ENCODE results near the gene TAF11.

TAF11 gene

GRCh38 chr6:34919651-34920050, 31.8 kb upstream of the TAF11 start:
- H3K27me3 ChIP-seq (ENCODE audit: control insufficient read depth, insufficient read depth, low read length): no peaks in the 10 kb centered on the region
- no peaks in the 10 kb centered on the region for H3K9me3 ChIP-seq (ENCODE audit: control insufficient read depth, low read depth, low read length)
- no peaks in the 10 kb centered on the region for H3K36me3 ChIP-seq (ENCODE audit: control insufficient read depth, low read depth, low read length)
- peaks cover 4% of the 10 kb centered on the region for H3K4me1 ChIP-seq (ENCODE audit: control insufficient read depth, low read depth, low read length)
- no peak overlapping the region for H3K9ac ChIP-seq (ENCODE audit: low read length)
- H3K27ac ChIP-seq (ENCODE audit: low read length): no peak overlapping the region
- no peak overlapping the region for H3K4me3 ChIP-seq (ENCODE audit: low read length)

- no peaks in the 10 kb centered on the region for H3K4me1 ChIP-seq (ENCODE audit: control insufficient read depth, low read depth, low read length)
- no peak overlapping the region for H3K27ac ChIP-seq (ENCODE audit: low read length)
- H3K36me3 ChIP-seq (ENCODE audit: control insufficient read depth, low read depth, low read length): no peaks in the 10 kb centered on the region
- H3K9ac ChIP-seq (ENCODE audit: low read length): no peak overlapping the region
- no peak overlapping the region for H3K4me3 ChIP-seq (ENCODE audit: low read length)
- H3K27me3 ChIP-seq (ENCODE audit: control insufficient read depth, insufficient read depth, low read length): no peaks in the 10 kb centered on the region
- H3K9me3 ChIP-seq (ENCODE audit: control insufficient read depth, low read depth, low read length): no peaks in the 10 kb centered on the region
Measured at GRCh38 chr6:34917626-34918285, 29.9 kb upstream of the TAF11 start.

- Histone ChIP-seq H3K36me3 (ENCODE audit: control insufficient read depth, low read depth, low read length) (no peaks in the 10 kb centered on the region), H3K9ac (ENCODE audit: low read length) (no peak overlapping the region), H3K27ac (ENCODE audit: low read length) (no peak overlapping the region), H3K9me3 (ENCODE audit: control insufficient read depth, low read depth, low read length) (no peaks in the 10 kb centered on the region), H3K4me3 (ENCODE audit: low read length) (no peak overlapping the region), H3K4me1 (ENCODE audit: control insufficient read depth, low read depth, low read length) (no peaks in the 10 kb centered on the region), H3K27me3 (ENCODE audit: control insufficient read depth, insufficient read depth, low read length) (no peaks in the 10 kb centered on the region)
Measured at GRCh38 chr6:34916348-34916967, 28.6 kb upstream of the TAF11 start.

- H3K9ac ChIP-seq (ENCODE audit: low read length): no peak overlapping the region
- no peak overlapping the region for H3K4me3 ChIP-seq (ENCODE audit: low read length)
- no peaks in the 10 kb centered on the region for H3K27me3 ChIP-seq (ENCODE audit: control insufficient read depth, insufficient read depth, low read length)
- H3K9me3 ChIP-seq (ENCODE audit: control insufficient read depth, low read depth, low read length): no peaks in the 10 kb centered on the region
- peaks cover 4% of the 10 kb centered on the region for H3K4me1 ChIP-seq (ENCODE audit: control insufficient read depth, low read depth, low read length)
- H3K27ac ChIP-seq (ENCODE audit: low read length): no peak overlapping the region
- H3K36me3 ChIP-seq (ENCODE audit: control insufficient read depth, low read depth, low read length): no peaks in the 10 kb centered on the region
Measured at GRCh38 chr6:34914358-34914757, 26.5 kb upstream of the TAF11 start.

- H3K27ac ChIP-seq (ENCODE audit: low read length): no peak overlapping the region
- no peak overlapping the region for H3K9ac ChIP-seq (ENCODE audit: low read length)
- H3K36me3 ChIP-seq (ENCODE audit: control insufficient read depth, low read depth, low read length): no peaks in the 10 kb centered on the region
- no peak overlapping the region for H3K4me3 ChIP-seq (ENCODE audit: low read length)
- no peaks in the 10 kb centered on the region for H3K9me3 ChIP-seq (ENCODE audit: control insufficient read depth, low read depth, low read length)
- H3K27me3 ChIP-seq (ENCODE audit: control insufficient read depth, insufficient read depth, low read length): no peaks in the 10 kb centered on the region
- H3K4me1 ChIP-seq (ENCODE audit: control insufficient read depth, low read depth, low read length): peaks cover 4% of the 10 kb centered on the region
Measured at GRCh38 chr6:34912715-34913464, 25.0 kb upstream of the TAF11 start.

GRCh38 chr6:34911822-34912221, 24.0 kb upstream of the TAF11 start:
- Histone ChIP-seq H3K9ac (ENCODE audit: low read length) (no peak overlapping the region), H3K36me3 (ENCODE audit: control insufficient read depth, low read depth, low read length) (no peaks in the 10 kb centered on the region), H3K27ac (ENCODE audit: low read length) (no peak overlapping the region), H3K4me1 (ENCODE audit: control insufficient read depth, low read depth, low read length) (peaks cover 4% of the 10 kb centered on the region), H3K9me3 (ENCODE audit: control insufficient read depth, low read depth, low read length) (no peaks in the 10 kb centered on the region), H3K27me3 (ENCODE audit: control insufficient read depth, insufficient read depth, low read length) (no peaks in the 10 kb centered on the region), H3K4me3 (ENCODE audit: low read length) (no peak overlapping the region)

- Histone ChIP-seq H3K27me3 (ENCODE audit: control insufficient read depth, insufficient read depth, low read length) (no peaks in the 10 kb centered on the region), H3K36me3 (ENCODE audit: control insufficient read depth, low read depth, low read length) (no peaks in the 10 kb centered on the region), H3K27ac (ENCODE audit: low read length) (no peak overlapping the region), H3K4me3 (ENCODE audit: low read length) (no peak overlapping the region), H3K9me3 (ENCODE audit: control insufficient read depth, low read depth, low read length) (no peaks in the 10 kb centered on the region), H3K9ac (ENCODE audit: low read length) (no peak overlapping the region), H3K4me1 (ENCODE audit: control insufficient read depth, low read depth, low read length) (peaks cover 4% of the 10 kb centered on the region)
Measured at GRCh38 chr6:34909320-34909883, 21.6 kb upstream of the TAF11 start.

- Histone ChIP-seq H3K4me3 (ENCODE audit: low read length) (no peak overlapping the region), H3K9ac (ENCODE audit: low read length) (no peak overlapping the region), H3K36me3 (ENCODE audit: control insufficient read depth, low read depth, low read length) (no peaks in the 10 kb centered on the region), H3K27me3 (ENCODE audit: control insufficient read depth, insufficient read depth, low read length) (no peaks in the 10 kb centered on the region), H3K27ac (ENCODE audit: low read length) (no peak overlapping the region), H3K4me1 (ENCODE audit: control insufficient read depth, low read depth, low read length) (peaks cover 4% of the 10 kb centered on the region), H3K9me3 (ENCODE audit: control insufficient read depth, low read depth, low read length) (no peaks in the 10 kb centered on the region)
Measured at GRCh38 chr6:34908194-34908593, 20.4 kb upstream of the TAF11 start.

GRCh38 chr6:34906826-34907225, 19.0 kb upstream of the TAF11 start:
- peaks cover 4% of the 10 kb centered on the region for H3K4me1 ChIP-seq (ENCODE audit: control insufficient read depth, low read depth, low read length)
- H3K9me3 ChIP-seq (ENCODE audit: control insufficient read depth, low read depth, low read length): no peaks in the 10 kb centered on the region
- H3K9ac ChIP-seq (ENCODE audit: low read length): no peak overlapping the region

GRCh38 chr6:34904990-34905613, 17.3 kb upstream of the TAF11 start:
- Histone ChIP-seq H3K9ac (ENCODE audit: low read length) (no peak overlapping the region), H3K27me3 (ENCODE audit: control insufficient read depth, insufficient read depth, low read length) (no peaks in the 10 kb centered on the region), H3K4me3 (ENCODE audit: low read length) (no peak overlapping the region), H3K27ac (ENCODE audit: low read length) (no peak overlapping the region), H3K36me3 (ENCODE audit: control insufficient read depth, low read depth, low read length) (no peaks in the 10 kb centered on the region), H3K4me1 (ENCODE audit: control insufficient read depth, low read depth, low read length) (no peaks in the 10 kb centered on the region), H3K9me3 (ENCODE audit: control insufficient read depth, low read depth, low read length) (no peaks in the 10 kb centered on the region)

More at GRCh38 chr6:34906826-34907225, 19.0 kb upstream of the TAF11 start:
- Histone ChIP-seq H3K27ac (ENCODE audit: low read length) (no peak overlapping the region), H3K27me3 (ENCODE audit: control insufficient read depth, insufficient read depth, low read length) (no peaks in the 10 kb centered on the region), H3K4me3 (ENCODE audit: low read length) (no peak overlapping the region), H3K36me3 (ENCODE audit: control insufficient read depth, low read depth, low read length) (no peaks in the 10 kb centered on the region)

- no peaks in the 10 kb centered on the region for H3K4me1 ChIP-seq (ENCODE audit: control insufficient read depth, low read depth, low read length)
- no peak overlapping the region for H3K9ac ChIP-seq (ENCODE audit: low read length)
- no peak overlapping the region for H3K27ac ChIP-seq (ENCODE audit: low read length)
- H3K27me3 ChIP-seq (ENCODE audit: control insufficient read depth, insufficient read depth, low read length): no peaks in the 10 kb centered on the region
- H3K4me3 ChIP-seq (ENCODE audit: low read length): no peak overlapping the region
- H3K9me3 ChIP-seq (ENCODE audit: control insufficient read depth, low read depth, low read length): no peaks in the 10 kb centered on the region
- no peaks in the 10 kb centered on the region for H3K36me3 ChIP-seq (ENCODE audit: control insufficient read depth, low read depth, low read length)
Measured at GRCh38 chr6:34901930-34902329, 14.1 kb upstream of the TAF11 start.
